GM12878 (cell line): ENCODE measurements around the gene INKA1. TPM values are rescaled to one million over a fixed set of nuclear protein-coding genes. Genes with fewer than 3 reads are reported as not detected.

Experiments used
- ATAC-seq: fragments of 200-7000 bp; cut with Tn5 transposase; 3 replicates; pipeline ENCODE4 v1.9.1; 2020; ENCODE audit warnings: mild to moderate bottlenecking, moderate library complexity
- BruUV-seq: library from RNA; stranded (reverse); fragments of 400-500 nt; replicated peaks from 2 replicates; lab custom pipeline; 2021; lab: Mats Ljungman, UMichigan
- CTCF ChIA-PET: fragments of 300-600 bp; sonication (Branson Sonifier 250); formaldehyde crosslinking; extraction: SDS; loops from one replicate; lab custom pipeline; 2021; ENCODE audit warnings: inconsistent platforms; lab: Yijun Ruan, JAX
- POLR2A ChIA-PET: fragments of 350-600 bp; formaldehyde crosslinking; extraction: SDS; loops from one replicate; lab custom pipeline; 2021; ENCODE audit warnings: inconsistent platforms; lab: Charles Lee
- RAD21 ChIA-PET: fragments of 300-600 bp; sonication (Branson Sonifier 250); formaldehyde crosslinking; loops from one replicate; lab custom pipeline; 2023; ENCODE audit warnings: antibody characterized with exemption; ENCODE audit not compliant: unreplicated experiment; lab: Charles Lee
- SMC1A ChIA-PET: fragments of 300-600 bp; sonication (Branson Sonifier 250); formaldehyde crosslinking; loops from one replicate; lab custom pipeline; 2023; ENCODE audit not compliant: unreplicated experiment, uncharacterized antibody; lab: Charles Lee
- DNase-seq: peaks from one replicate; pipeline ENCODE4 v3.0.0-alpha.2; 2011; ENCODE audit warnings: low read depth, low spot score
- FAIRE-seq: peaks from 3 replicates; lab custom pipeline; 2011; peaks lifted over from hg19 to GRCh38; lab: Jason Lieb, UNC
- H2AFZ ChIP-seq: 2 replicates; pipeline ENCODE4 v1.6.0; 2011; ENCODE audit warnings: low read depth, low read length, control low read depth; ENCODE audit not compliant: control insufficient read depth
- H3K27ac ChIP-seq: 2 replicates; pipeline ENCODE4 v1.5.1; 2011; ENCODE audit warnings: control low read depth; ENCODE audit not compliant: control insufficient read depth, insufficient read depth
- H3K27me3 ChIP-seq, 2 experiments: replicated peaks in 1 of 2; 2 replicates each; pipeline versions ENCODE4 v1.6.0 to v1.6.1; 2011; ENCODE audit warnings: low read length in 1 of 2; ENCODE audit not compliant: control insufficient read depth in 2 of 2, insufficient read depth in 2 of 2
- H3K36me3 ChIP-seq, 2 experiments: 2 replicates each; pipeline ENCODE4 v1.5.1; 2011; ENCODE audit warnings: low read length in 1 of 2; ENCODE audit not compliant: control insufficient read depth in 2 of 2, insufficient read depth in 2 of 2
- H3K4me1 ChIP-seq: 2 replicates; pipeline ENCODE4 v1.6.1; 2011; ENCODE audit warnings: mild to moderate bottlenecking, low read length, moderate library complexity, mixed read lengths; ENCODE audit not compliant: control insufficient read depth, insufficient read depth
- H3K4me2 ChIP-seq: 2 replicates; pipeline ENCODE4 v1.6.0; 2011; ENCODE audit warnings: control low read depth; ENCODE audit not compliant: control insufficient read depth, insufficient read depth
- H3K4me3 ChIP-seq: fragments of 200-600 bp; sonication (generic); 2 replicates; pipeline ENCODE4 v1.5.1; 2016
- H3K79me2 ChIP-seq: 2 replicates; pipeline ENCODE4 v1.6.0; 2011; ENCODE audit warnings: low read length; ENCODE audit not compliant: control insufficient read depth, insufficient read depth
- H3K9ac ChIP-seq: 2 replicates; pipeline ENCODE4 v1.8.0; 2011; ENCODE audit warnings: low read length, control low read depth, mixed read lengths; ENCODE audit not compliant: control insufficient read depth, insufficient read depth
- H3K9me3 ChIP-seq: replicated peaks from 3 replicates; pipeline ENCODE4 v1.5.1; 2011; ENCODE audit warnings: mild to moderate bottlenecking, low read length; ENCODE audit not compliant: control insufficient read depth, insufficient read depth
- H4K20me1 ChIP-seq: 2 replicates; pipeline ENCODE4 v1.6.0; 2011; ENCODE audit not compliant: control insufficient read depth, insufficient read depth
- ASH2L ChIP-seq: fragments of 300-600, 200-600 bp; sonication (generic); IDR thresholded peaks from 2 replicates; pipeline ENCODE4 v1.6.1; 2017; ENCODE audit warnings: low read depth, mild to moderate bottlenecking, borderline replicate concordance
- BHLHE40 ChIP-seq, 2 experiments: fragments of 450-650 bp in 1 of 2; IDR thresholded peaks; 2 replicates each; pipeline ENCODE4 v1.6.1; 2011 to 2017; ENCODE audit warnings: low read depth in 2 of 2, borderline replicate concordance in 1 of 2, improper control_type of control experiment in 1 of 2, low read length in 1 of 2, mild to moderate bottlenecking in 1 of 2
- EGR1 ChIP-seq, 2 experiments: IDR thresholded peaks; 1 replicate in 1 of 2; 2 replicates in 1 of 2; pipeline ENCODE4 v1.6.1; 2011 to 2012; ENCODE audit warnings: low read depth in 2 of 2, low read length in 2 of 2, borderline replicate concordance in 1 of 2, mild to moderate bottlenecking in 1 of 2, moderate library complexity in 1 of 2
- HDAC2 ChIP-seq: fragments of 200-600 bp; sonication (generic); IDR thresholded peaks from 2 replicates; pipeline ENCODE4 v1.6.1; 2017
- IRF4 ChIP-seq: IDR thresholded peaks from 2 replicates; pipeline ENCODE4 v1.6.1; 2011; ENCODE audit warnings: low read depth, low read length
- JUND ChIP-seq: IDR thresholded peaks from 2 replicates; pipeline ENCODE4 v1.6.1; 2012; ENCODE audit warnings: low read depth, mild to moderate bottlenecking, low read length, improper control_type of control experiment, moderate library complexity
- MAX ChIP-seq: IDR thresholded peaks from 2 replicates; pipeline ENCODE4 v1.6.1; 2012; ENCODE audit warnings: low read depth, low read length, improper control_type of control experiment
- NFIC ChIP-seq: IDR thresholded peaks from 2 replicates; pipeline ENCODE4 v1.6.1; 2012; ENCODE audit warnings: low read depth, mild to moderate bottlenecking, inconsistent platforms, low read length, moderate library complexity
- RFX5 ChIP-seq: IDR thresholded peaks from 2 replicates; pipeline ENCODE4 v1.6.1; 2011; ENCODE audit warnings: low read depth, low read length, improper control_type of control experiment
- SMARCA5 ChIP-seq: fragments of 450-650 bp; IDR thresholded peaks from 2 replicates; pipeline ENCODE4 v1.6.1; 2017; ENCODE audit warnings: mild to moderate bottlenecking
- ZSCAN29 ChIP-seq: fragments of 450-650 bp; IDR thresholded peaks from 2 replicates; pipeline ENCODE4 v1.6.1; 2017; ENCODE audit warnings: mild to moderate bottlenecking, moderate library complexity
- WGBS: methylation state at CpG from one replicate; pipeline ENCODE4 v1.1.6; 2016; ENCODE audit warnings: low lambda C conversion rate; ENCODE audit not compliant: insufficient replicate concordance, insufficient coverage; ENCODE audit errors: missing lambda C conversion rate; 5-methylcytosine and 5-hydroxymethylcytosine counted together
- in situ Hi-C: fragments of 300-500 bp; cut with MboI; formaldehyde crosslinking; loops from 9 replicates; pipeline ENCODE4 v1.14.3; 2018; ENCODE audit warnings: mixed read lengths
- intact Hi-C: fragments of 100-400 bp; cut with micrococcal nuclease; formaldehyde crosslinking; loops from one replicate; pipeline ENCODE4 v1.14.2; 2022; ENCODE audit not compliant: unreplicated experiment
- polyA plus RNA-seq, 11 experiments: library from polyadenylated mRNA; depleted of rRNA in 4 of 11; unstranded in 6 of 11; stranded (reverse) in 5 of 11; fragments of >200 nt; fragmentation: Nextera tagmentation in 4 of 11; fragmentation: Illumina TruSeq in 1 of 11; extraction: Ambion mirVana in 4 of 11; extraction: Trizol in 1 of 11; gene quantifications; 1 replicate in 1 of 11; 2 replicates in 10 of 11; pipeline versions ENCODE4 v1.2.1 to v1.2.3, GENCODE V29; 2011 to 2016; ENCODE audit warnings: inconsistent platforms in 2 of 11, missing spikeins in 2 of 11, low read depth in 1 of 11
- total RNA-seq, 4 experiments: library from RNA; depleted of rRNA in 3 of 4; stranded (reverse); fragments of >200 nt in 3 of 4; fragmentation: Illumina TruSeq in 1 of 4; extraction: Trizol in 1 of 4; gene quantifications; 2 replicates each; pipeline versions ENCODE4 v1.2.1 to v1.2.3, GENCODE V29; 2013 to 2021

The INKA1 gene
- total and polyA plus RNA-seq, 10 of the 15 experiments (the other 5 are each of a cell fraction or from before 2014, with no cell fraction given), result 0.32 to 10.5 (median 4.9) TPM

- SMC1A ChIA-PET, result no interaction called here
- no peaks in the 10 kb centered on the region for H3K9me3 ChIP-seq
- TF ChIP-seq ASH2L (no peak), IRF4 (no peak), EGR1 (IDR thresholded peaks at IDR 0.05; ENCODE audit: borderline replicate concordance in 1 of 2, low read depth in 2 of 2, low read length in 2 of 2) (no peak), ZSCAN29 (no peak), HDAC2 (no peak), SMARCA5 (no peak)
- TF ChIP-seq, all 136 proteins: peak for 0
- no peak overlapping the region for H2AFZ ChIP-seq
- ATAC-seq (no peak), FAIRE-seq (no peak), DNase-seq (no peak)
- H3K36me3 ChIP-seq, result no peaks in the 10 kb centered on the region
- ChIA-PET RAD21 (no interaction called here), POLR2A (no interaction called here), CTCF (interaction anchor here (0.6 kb wide), 1 partner anchor 114 kb away, joined by 3 read pairs; no protein-coding TSS in a partner anchor)
- WGBS, result 48% methylated on average over 10 of the region's 10 CpGs
- in situ Hi-C loops, result no loop called here
- intact Hi-C loops, result no loop called here
- no peak overlapping the region for H3K4me2 ChIP-seq
- no peaks in the 10 kb centered on the region for H3K79me2 ChIP-seq
- BruUV-seq, result no TSS peak
- no peaks in the 10 kb centered on the region for H3K27me3 ChIP-seq
- no peaks in the 10 kb centered on the region for H4K20me1 ChIP-seq
- no peak overlapping the region for H3K9ac ChIP-seq
- H3K27ac ChIP-seq, result no peak overlapping the region
- H3K4me3 ChIP-seq, result no peak overlapping the region
- H3K4me1 ChIP-seq, result no peaks in the 10 kb centered on the region
These were observed 10.5 kb upstream of the INKA1 start for GRCh38 chr3:49792371-49793150.

- Histone ChIP-seq H3K4me1 (no peaks in the 10 kb centered on the region), H3K9me3 (no peaks in the 10 kb centered on the region), H3K79me2 (no peaks in the 10 kb centered on the region), H2AFZ (no peak overlapping the region), H4K20me1 (no peaks in the 10 kb centered on the region), H3K9ac (no peak overlapping the region), H3K27me3 (no peaks in the 10 kb centered on the region), H3K36me3 (no peaks in the 10 kb centered on the region), H3K4me2 (no peak overlapping the region), H3K4me3 (no peak overlapping the region), H3K27ac (no peak overlapping the region)
- 71% methylated on average over 13 of the region's 13 CpGs for WGBS
- ATAC-seq (no peak), DNase-seq (no peak), FAIRE-seq (no peak)
- RAD21 ChIA-PET, result no interaction called here
- BruUV-seq, result no TSS peak
- intact Hi-C loops (no loop called here), in situ Hi-C loops (no loop called here)
- CTCF ChIA-PET, result no interaction called here
- POLR2A ChIA-PET, result no interaction called here
- TF ChIP-seq JUND (no peak), MAX (no peak), RFX5 (no peak), BHLHE40 (IDR thresholded peaks at IDR 0.05; ENCODE audit: borderline replicate concordance in 1 of 2, low read depth in 2 of 2, low read length in 1 of 2) (no peak), NFIC (no peak)
- TF ChIP-seq, all 136 proteins: peak for 0
- SMC1A ChIA-PET, result no interaction called here
These were observed 9.5 kb upstream of the INKA1 start for GRCh38 chr3:49793486-49794085.
